GM12873 (cell line): Measurements from ENCODE around the gene FCER2.
A peak's percentile ranks its signal among the peaks of the same experiment; 100 is the strongest.

Experiments
- CTCF ChIP-seq: IDR thresholded peaks from 2 replicates; pipeline ENCODE4 v1.5.1; 2012; ENCODE audit warnings: low read depth, mild to moderate bottlenecking, moderate library complexity, low read length, control low read depth; ENCODE audit not compliant: insufficient read depth; ENCODE audit errors: missing control alignments

Gene FCER2

GRCh38 chr19:7678971-7679751 lies 22.8 kb downstream of the FCER2 start:
- peak; percentile 78 for TF ChIP-seq CTCF

GRCh38 chr19:7677669-7678311 lies 24.1 kb downstream of the FCER2 start:
- peak; percentile 31 for TF ChIP-seq CTCF

DNA sequence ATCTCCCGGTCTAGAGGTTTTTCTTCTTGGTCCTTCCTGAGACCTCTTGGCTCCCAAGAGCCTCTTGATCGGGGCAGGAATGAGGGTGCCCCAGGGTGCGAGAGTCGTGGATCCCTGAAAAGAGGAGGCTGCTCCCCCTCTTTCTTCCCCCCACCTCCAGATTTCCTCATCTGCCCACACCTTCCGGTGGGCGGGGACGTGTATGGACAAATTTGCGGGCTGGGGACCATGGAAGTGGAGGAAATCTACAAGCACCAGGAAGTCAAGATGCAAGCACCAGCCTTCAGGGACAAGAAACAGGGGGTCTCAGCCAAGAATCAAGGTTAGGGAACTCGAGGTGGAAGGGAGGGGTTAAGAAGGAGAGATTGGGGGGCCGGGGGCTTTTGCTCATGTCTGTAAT lies 25.1 kb downstream of the FCER2 start, which contains the start of gene MCEMP1:
Gene MCEMP1 (plus strand): TSS at position 237 of the 400 bp plus-strand sequence. CDS start 31 bp downstream, at position 268.
- no peak for TF ChIP-seq CTCF

DNA sequence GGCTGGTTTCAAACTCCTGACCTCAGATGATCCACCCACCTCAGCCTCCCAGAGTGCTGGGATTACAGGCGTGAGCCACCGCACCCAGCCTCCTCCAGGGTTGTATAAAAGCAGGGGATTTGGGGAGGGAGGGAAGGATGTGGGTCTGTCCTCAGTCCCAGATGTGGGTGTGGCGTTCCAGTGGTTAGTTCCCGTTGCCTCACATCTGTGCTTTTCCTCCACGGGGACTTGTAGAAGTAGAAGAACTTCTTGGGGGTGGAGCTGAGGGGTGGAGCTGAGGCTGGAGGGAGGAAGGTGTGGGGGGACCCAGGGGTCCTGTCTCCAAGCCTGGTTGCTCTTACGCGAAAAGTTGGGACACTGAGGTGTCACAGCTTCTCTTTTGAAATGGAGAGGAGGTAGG lies 25.6 kb downstream of the FCER2 start:
- TF ChIP-seq CTCF: no peak

DNA sequence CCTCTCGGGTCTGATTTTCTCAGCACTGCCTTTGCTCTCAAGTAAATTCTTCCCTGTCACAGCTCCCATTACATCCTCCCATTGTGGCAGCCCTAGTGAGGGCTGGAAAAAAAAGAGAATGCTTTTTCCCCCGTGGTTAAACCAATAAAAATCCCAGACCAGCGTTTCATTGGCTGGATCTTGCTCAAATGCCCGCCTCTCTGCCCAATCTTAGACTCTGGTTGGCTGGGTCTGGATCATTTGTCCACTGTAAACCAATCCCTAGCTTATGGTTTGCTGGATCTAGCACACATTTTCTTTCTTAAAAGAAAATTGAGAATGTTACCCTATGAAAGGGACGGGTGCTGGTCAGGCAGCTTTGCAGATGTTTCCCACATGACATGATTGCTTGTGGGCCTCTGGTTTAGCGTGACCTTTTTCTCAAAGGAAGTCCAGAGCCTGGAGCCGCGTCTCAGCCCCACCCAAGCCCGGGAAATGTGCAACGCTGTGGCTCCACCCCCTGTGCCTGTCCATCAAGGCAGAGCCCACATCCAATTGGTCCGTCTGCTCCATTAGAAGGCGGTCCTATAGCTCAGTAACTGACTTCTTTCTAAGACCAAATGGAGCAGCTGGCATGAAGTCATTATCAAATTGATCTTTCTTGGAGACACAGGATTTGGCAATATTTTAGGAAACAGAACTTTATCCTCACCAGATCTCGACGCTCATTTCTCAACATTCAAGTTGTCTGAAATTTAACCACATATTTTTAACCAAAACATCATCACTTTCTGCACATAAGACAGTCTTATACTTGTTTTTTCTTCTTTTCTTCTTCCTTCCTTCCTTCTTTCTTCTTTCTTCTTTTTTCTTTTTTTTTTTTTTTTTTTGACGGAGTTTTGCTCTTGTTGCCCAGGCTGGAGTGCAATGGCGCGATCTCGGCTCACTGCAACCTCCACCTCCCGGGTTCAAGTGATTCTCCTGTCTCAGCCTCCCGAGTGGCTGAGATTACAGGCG lies 27.6 kb downstream of the FCER2 start:
- TF ChIP-seq CTCF: no peak

GRCh38 chr19:7672522-7672921 lies 29.4 kb downstream of the FCER2 start:
- TF ChIP-seq CTCF: no peak
